K562 (cell line): Measurements from ENCODE around the gene GADD45B. TPM values are rescaled to one million over a fixed set of nuclear protein-coding genes. Genes with fewer than 3 reads are reported as not detected.

Experiments
- ATAC-seq: fragments of 200-7000 bp; cut with Tn5 transposase; 3 replicates; pipeline ENCODE4 v1.9.1; 2020; ENCODE audit warnings: moderate library complexity
- BruUV-seq: library from RNA; stranded (reverse); fragments of 400-500 nt; replicated peaks from 2 replicates; lab custom pipeline; 2021; lab: Mats Ljungman, UMichigan
- CTCF ChIA-PET: fragments of 300-600 bp; formaldehyde crosslinking; extraction: SDS; loops from one replicate; lab custom pipeline; 2021; ENCODE audit warnings: low intra/inter-chr PET ratio; lab: Yijun Ruan, JAX
- POLR2A ChIA-PET: fragments of 300-600, 350-650 bp; sonication (Branson Sonifier 250); formaldehyde crosslinking; extraction: SDS; loops from one replicate; lab custom pipeline; 2021; ENCODE audit warnings: antibody characterized with exemption, inconsistent platforms; lab: Yijun Ruan, JAX
- DNase-seq, 4 experiments: peaks; one replicate each; pipeline versions ENCODE4 v3.0.0 to v3.0.0-alpha.2; 2011 to 2018; ENCODE audit warnings: low spot score in 3 of 4, mixed read lengths in 3 of 4; ENCODE audit errors: extremely low read depth in 1 of 4
- FAIRE-seq: peaks from 2 replicates; lab custom pipeline; 2011; peaks lifted over from hg19 to GRCh38; lab: Jason Lieb, UNC
- H2AFZ ChIP-seq: 2 replicates; pipeline ENCODE4 v1.6.0; 2011; ENCODE audit warnings: low read depth, low read length, control low read depth, inconsistent platforms
- H3K27ac ChIP-seq: fragments of 200-600 bp; 3 replicates; pipeline ENCODE4 v1.8.0; 2011; ENCODE audit warnings: low read depth, mild to moderate bottlenecking, control low read depth, inconsistent platforms, low read length, moderate library complexity, mixed read lengths; ENCODE audit errors: extremely low read depth
- H3K27me3 ChIP-seq, 2 experiments: fragments of 300-600 bp in 1 of 2; 2 replicates in 1 of 2; 3 replicates in 1 of 2; pipeline versions ENCODE4 v1.6.0 to v1.8.0; 2011; ENCODE audit warnings: inconsistent platforms in 2 of 2, low read length in 2 of 2, mild to moderate bottlenecking in 1 of 2, mixed read lengths in 1 of 2, moderate library complexity in 1 of 2; ENCODE audit not compliant: control insufficient read depth in 2 of 2, insufficient read depth in 2 of 2
- H3K36me3 ChIP-seq: fragments of 300-600 bp; 3 replicates; pipeline ENCODE4 v1.8.0; 2011; ENCODE audit warnings: mild to moderate bottlenecking, low read length, inconsistent platforms; ENCODE audit not compliant: control insufficient read depth, insufficient read depth
- H3K4me1 ChIP-seq, 2 experiments: fragments of 200-600 bp in 1 of 2; replicated peaks in 1 of 2; 2 replicates in 1 of 2; 3 replicates in 1 of 2; pipeline versions ENCODE4 v1.5.1 to v1.8.0; 2011; ENCODE audit warnings: inconsistent platforms in 2 of 2, low read length in 2 of 2, mild to moderate bottlenecking in 1 of 2, mixed read lengths in 1 of 2, moderate library complexity in 1 of 2; ENCODE audit not compliant: control insufficient read depth in 2 of 2, insufficient read depth in 2 of 2
- H3K4me2 ChIP-seq: 2 replicates; pipeline ENCODE4 v1.6.1; 2011; ENCODE audit warnings: low read length, control low read depth, inconsistent platforms, mixed read lengths; ENCODE audit not compliant: insufficient read depth
- H3K4me3 ChIP-seq: fragments of 200-600 bp; sonication (generic), shearing (Covaris generic); 2 replicates; pipeline ENCODE4 v1.5.1; 2016; ENCODE audit warnings: control low read depth, inconsistent platforms
- H3K79me2 ChIP-seq: fragments of 200-600 bp; 3 replicates; pipeline ENCODE4 v1.8.0; 2011; ENCODE audit warnings: low read length, inconsistent platforms; ENCODE audit not compliant: control insufficient read depth, insufficient read depth
- H3K9ac ChIP-seq, 2 experiments: 2 replicates each; pipeline versions ENCODE4 v1.6.0 to v1.6.1; 2011; ENCODE audit warnings: low read depth in 2 of 2, low read length in 2 of 2, control low read depth in 1 of 2, inconsistent platforms in 1 of 2, mild to moderate bottlenecking in 1 of 2, mixed read lengths in 1 of 2; ENCODE audit not compliant: insufficient read depth in 1 of 2
- H3K9me1 ChIP-seq: one replicate; pipeline ENCODE4 v1.6.0; 2011; ENCODE audit warnings: inconsistent platforms, mild to moderate bottlenecking, low read length, moderate library complexity; ENCODE audit not compliant: control insufficient read depth, insufficient read depth
- H3K9me3 ChIP-seq: replicated peaks from 2 replicates; pipeline ENCODE4 v1.5.1; 2011; ENCODE audit warnings: low read depth, low read length, inconsistent platforms; ENCODE audit not compliant: control insufficient read depth, insufficient read depth
- H4K20me1 ChIP-seq: replicated peaks from 2 replicates; pipeline ENCODE4 v1.6.1; 2011; ENCODE audit warnings: low read length, inconsistent platforms, mixed read lengths; ENCODE audit not compliant: control insufficient read depth, insufficient read depth
- ETV5 ChIP-seq: sonication (generic); formaldehyde crosslinking; IDR thresholded peaks from 2 replicates; pipeline ENCODE4 v1.4.0; 2020; ENCODE audit warnings: low read depth, mild to moderate bottlenecking, missing genetic modification reagents
- ID3 ChIP-seq, 2 experiments: fragments of 250-450 bp in 1 of 2; fragments of 450-650 bp in 1 of 2; sonication (Bioruptor Pico) in 1 of 2; IDR thresholded peaks; 2 replicates each; pipeline versions ENCODE4 v1.6.1 to v1.8.0; 2016 to 2021; ENCODE audit warnings: mild to moderate bottlenecking in 2 of 2, moderate library complexity in 2 of 2, missing compliant biosample characterization in 1 of 2, missing genetic modification characterization in 1 of 2
- NR1H2 ChIP-seq: sonication (generic); formaldehyde crosslinking; IDR thresholded peaks from 2 replicates; pipeline ENCODE4 v1.4.0; 2020; ENCODE audit warnings: mild to moderate bottlenecking, missing genetic modification reagents
- PHB2 ChIP-seq: fragments of 450-650 bp; IDR thresholded peaks from 2 replicates; pipeline ENCODE4 v1.6.1; 2017; ENCODE audit warnings: low read depth
- THRA ChIP-seq: fragments of 450-650 bp; IDR thresholded peaks from 2 replicates; pipeline ENCODE4 v1.6.1; 2017; ENCODE audit warnings: mild to moderate bottlenecking, moderate library complexity
- UBTF ChIP-seq, 2 experiments: IDR thresholded peaks; 2 replicates each; pipeline ENCODE4 v1.6.1; 2012; ENCODE audit warnings: improper control_type of control experiment in 2 of 2, low read depth in 2 of 2, low read length in 2 of 2, borderline replicate concordance in 1 of 2
- ZNF407 ChIP-seq: fragments of 450-650 bp; IDR thresholded peaks from 2 replicates; pipeline ENCODE4 v1.6.1; 2016; ENCODE audit warnings: low read depth
- WGBS: fragments of 100-300 bp; shearing (Covaris generic); methylation state at CpG from one replicate; pipeline ENCODE4 v1.1.6; 2016; ENCODE audit warnings: low coverage, mixed read lengths; ENCODE audit not compliant: insufficient coverage; ENCODE audit errors: missing lambda C conversion rate; 5-methylcytosine and 5-hydroxymethylcytosine counted together
- in situ Hi-C: fragments of 300-500 bp; cut with MboI; formaldehyde crosslinking; loops from 4 replicates; pipeline ENCODE4 v1.15.0; 2018; ENCODE audit warnings: inconsistent platforms, mixed read lengths
- intact Hi-C: fragments of 100-400 bp; cut with micrococcal nuclease; formaldehyde crosslinking; loops from 2 replicates; pipeline ENCODE4 v1.14.2; 2022
- polyA plus RNA-seq, 8 experiments: library from polyadenylated mRNA; depleted of rRNA in 4 of 8; stranded (reverse) in 5 of 8; unstranded in 3 of 8; fragments of >200 nt; fragmentation: Nextera tagmentation in 2 of 8; fragmentation: Illumina TruSeq in 1 of 8; extraction: Ambion mirVana in 2 of 8; extraction: Trizol in 1 of 8; gene quantifications; 2 replicates each; pipeline versions ENCODE4 v1.2.1 to v1.2.3, GENCODE V29; 2011 to 2014; ENCODE audit warnings: inconsistent platforms in 1 of 8, missing spikeins in 1 of 8
- total RNA-seq, 7 experiments: library from RNA; depleted of rRNA in 6 of 7; stranded (reverse); fragments of >200 nt in 6 of 7; fragmentation: Illumina TruSeq in 2 of 7; extraction: Trizol in 2 of 7; gene quantifications; 2 replicates each; pipeline versions ENCODE4 v1.2.1 to v1.2.3, GENCODE V29; 2011 to 2021; ENCODE audit warnings: low replicate concordance in 1 of 7

Gene GADD45B
- total and polyA plus RNA-seq, 9 of the 15 experiments (the other 6 are each of a cell fraction or from before 2014, with no cell fraction given): 0.06 to 4.1 (median 2.1) TPM

GRCh38 chr19:2516727-2517126 lies 40.8 kb downstream of the GADD45B start:
- no peak overlapping the region for H3K27ac ChIP-seq
- no peaks in the 10 kb centered on the region for H3K9me1 ChIP-seq
- POLR2A ChIA-PET: interaction anchor here (1.1 to 1.2 kb wide), 2 partner anchors 8 to 11 kb away, joined by 3 to 7 read pairs; no protein-coding TSS in a partner anchor
- H4K20me1 ChIP-seq: no peaks in the 10 kb centered on the region
- no peak overlapping the region for H3K4me2 ChIP-seq
- no peak overlapping the region for H2AFZ ChIP-seq
- peak overlapping the region in 1 of 2 experiments; percentile 79; a peak in 2 of 4 replicates for H3K9ac ChIP-seq
- peaks cover 10 to 55% of the 10 kb centered on the region in 2 experiments; a peak in 4 of 5 replicates for H3K27me3 ChIP-seq
- no peaks in the 10 kb centered on the region for H3K9me3 ChIP-seq
- 11% methylated on average over 16 of the region's 18 CpGs for WGBS
- CTCF ChIA-PET: no interaction called here
- intact Hi-C loops: no loop called here
- DNase-seq (no peak), ATAC-seq (peak; percentile 52), FAIRE-seq (no peak)
- no peaks in the 10 kb centered on the region for H3K36me3 ChIP-seq
- H3K4me3 ChIP-seq: no peak overlapping the region
- TF ChIP-seq NR1H2 (0 out of 2 replicates have a peak, but pooled peaks have one; percentile 57), ID3 (CRISPR knock-in tag; IDR thresholded peaks at IDR 0.05) (no peak), ID3 (tag; IDR thresholded peaks at IDR 0.05) (0 out of 2 replicates have a peak, but pooled peaks have one; percentile 25), ETV5 (peak; percentile 49; the same call in 1 of the 2 replicates), ZNF407 (no peak), THRA (no peak), PHB2 (no peak), UBTF (IDR thresholded peaks at IDR 0.05; ENCODE audit: borderline replicate concordance in 1 of 2, low read depth in 2 of 2, low read length in 2 of 2) (0 out of 4 replicates have a peak, but pooled peaks of 1 of the 2 experiments have one; percentile 10)
- H3K4me1 ChIP-seq: peaks cover 0 to 44% of the 10 kb centered on the region in 2 experiments; a peak in 3 of 5 replicates
- in situ Hi-C loops: no loop called here
- H3K79me2 ChIP-seq: no peaks in the 10 kb centered on the region
- no TSS peak for BruUV-seq
